Common myeloid progenitor, CD34-positive (primary cell): ENCODE measurements around the gene SHISA5.

Experiments used
- CTCF ChIA-PET: fragments of 350-600 bp; sonication (Branson Sonifier 250); formaldehyde crosslinking; loops from one replicate; lab custom pipeline; 2021; ENCODE audit warnings: antibody characterized with exemption; lab: Charles Lee
- POLR2A ChIA-PET: fragments of 350-600 bp; sonication (Branson Sonifier 250); formaldehyde crosslinking; loops from one replicate; lab custom pipeline; 2021; ENCODE audit warnings: antibody characterized with exemption; lab: Charles Lee
- DNase-seq, 3 donors: peaks; one replicate each; pipeline versions ENCODE4 v3.0.0 to v3.0.0-alpha.2; 2013
- H3K27ac ChIP-seq, 2 experiments: 1 replicate in 1 of 2; 2 replicates in 1 of 2; pipeline ENCODE4 v1.7.0; 2013; ENCODE audit warnings: inconsistent platforms in 2 of 2, low read length in 2 of 2, mild to moderate bottlenecking in 2 of 2, low read depth in 1 of 2, moderate library complexity in 1 of 2; ENCODE audit not compliant: severe bottlenecking in 2 of 2, insufficient read depth in 1 of 2, poor library complexity in 1 of 2
- H3K27me3 ChIP-seq, 5 experiments: replicated peaks in 2 of 5; 1 replicate in 3 of 5; 2 replicates in 2 of 5; pipeline versions ENCODE4 v1.6.1 to v1.7.0; 2013; ENCODE audit warnings: low read length in 4 of 5, mild to moderate bottlenecking in 2 of 5, moderate library complexity in 2 of 5, inconsistent platforms in 1 of 5; ENCODE audit not compliant: insufficient read depth in 5 of 5, control insufficient read depth in 4 of 5
- H3K36me3 ChIP-seq, 4 experiments: 1 replicate in 2 of 4; 2 replicates in 2 of 4; pipeline versions ENCODE4 v1.6.1 to v1.7.0; 2013; ENCODE audit warnings: low read length in 3 of 4, control low read depth in 1 of 4, mild to moderate bottlenecking in 1 of 4; ENCODE audit not compliant: control insufficient read depth in 4 of 4, insufficient read depth in 4 of 4
- H3K4me1 ChIP-seq, 4 experiments: 1 replicate in 3 of 4; 2 replicates in 1 of 4; pipeline versions ENCODE4 v1.6.1 to v1.7.1; 2013; ENCODE audit warnings: low read length in 3 of 4, mild to moderate bottlenecking in 3 of 4, control low read depth in 1 of 4, inconsistent platforms in 1 of 4, moderate library complexity in 1 of 4; ENCODE audit not compliant: control insufficient read depth in 4 of 4, insufficient read depth in 4 of 4; ENCODE audit errors: control extremely low read depth in 1 of 4
- H3K4me3 ChIP-seq, 7 experiments: 1 replicate in 4 of 7; 2 replicates in 3 of 7; pipeline versions ENCODE4 v1.5.1 to v1.7.0; 2013; ENCODE audit warnings: mild to moderate bottlenecking in 7 of 7, low read length in 6 of 7, moderate library complexity in 6 of 7, inconsistent platforms in 2 of 7, low read depth in 2 of 7, control low read depth in 1 of 7; ENCODE audit not compliant: insufficient read depth in 4 of 7, control insufficient read depth in 1 of 7; ENCODE audit errors: extremely low read depth in 1 of 7
- H3K9me3 ChIP-seq, 5 experiments: 1 replicate in 4 of 5; 2 replicates in 1 of 5; pipeline versions ENCODE4 v1.6.1 to v1.7.1; 2013; ENCODE audit warnings: low read length in 4 of 5, mild to moderate bottlenecking in 2 of 5, inconsistent platforms in 1 of 5, low read depth in 1 of 5, moderate library complexity in 1 of 5; ENCODE audit not compliant: control insufficient read depth in 4 of 5, insufficient read depth in 2 of 5; ENCODE audit errors: control extremely low read depth in 1 of 5
- WGBS: methylation state at CpG from one replicate; pipeline ENCODE4 v1.1.5; 2013; ENCODE audit not compliant: insufficient coverage; 5-methylcytosine and 5-hydroxymethylcytosine counted together

SHISA5 gene

DNA sequence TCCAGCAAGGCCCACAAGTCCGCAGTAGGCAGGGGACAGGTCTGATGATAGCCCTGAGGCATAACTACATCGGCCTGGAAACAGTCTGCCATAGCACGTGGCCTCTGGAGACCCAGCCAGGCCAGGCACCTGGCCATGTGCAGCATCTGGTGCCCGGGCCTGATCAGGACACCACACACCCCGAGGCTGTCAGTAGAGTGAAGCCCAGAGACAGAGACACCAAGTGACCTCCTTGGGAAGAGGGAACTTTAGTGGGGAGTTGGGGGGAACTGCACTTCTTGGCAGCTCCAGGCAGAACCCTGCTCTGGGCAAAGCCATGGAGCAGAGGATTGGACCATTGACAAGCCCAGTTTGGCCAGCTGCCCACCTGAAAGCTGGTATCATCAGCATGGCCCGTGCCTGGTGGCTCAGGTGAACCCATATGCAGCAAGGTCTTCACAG lies 1.2 kb downstream of the SHISA5 start:
- 100% methylated on average over 4 of the region's 6 CpGs for WGBS
- peak overlapping the region in 1 of 7 experiments; percentile 66 for H3K4me3 ChIP-seq
- POLR2A ChIA-PET = no interaction called here
- no peak for DNase-seq
- H3K36me3 ChIP-seq = peaks cover 0 to 2% (median 0%) of the 10 kb centered on the region in 4 experiments
- no peak overlapping the region for H3K27ac ChIP-seq
- CTCF ChIA-PET = no interaction called here
- no peaks in the 10 kb centered on the region for H3K27me3 ChIP-seq
- peaks cover 0 to 3% (median 0%) of the 10 kb centered on the region in 5 experiments for H3K9me3 ChIP-seq
- H3K4me1 ChIP-seq = peaks cover 0 to 30% (median 18%) of the 10 kb centered on the region in 4 experiments

DNA sequence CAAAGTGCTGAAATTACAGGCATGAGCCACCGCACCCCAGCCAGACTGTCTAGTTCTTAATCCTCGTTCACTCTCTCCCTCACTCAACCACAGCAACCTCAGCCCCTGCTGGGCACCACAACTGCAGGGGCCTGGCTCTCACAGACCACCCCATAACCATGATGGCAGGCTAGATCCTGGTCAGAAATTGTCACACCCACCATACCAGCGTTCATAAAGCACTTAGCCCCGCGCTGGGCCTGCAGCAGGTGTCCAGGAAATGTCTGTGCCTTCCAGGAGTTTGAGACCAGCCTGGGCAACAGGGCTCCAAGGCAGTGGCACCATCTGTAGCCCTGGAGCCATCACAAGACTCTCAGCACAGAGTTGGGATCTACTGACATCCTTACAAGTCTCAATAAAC lies 1.9 kb downstream of the SHISA5 start:
- WGBS = 94% methylated on average over 2 of the region's 5 CpGs
- ChIA-PET CTCF (no interaction called here), POLR2A (no interaction called here)
- H3K9me3 ChIP-seq = peaks cover 0 to 3% (median 0%) of the 10 kb centered on the region in 5 experiments
- H3K27me3 ChIP-seq = no peaks in the 10 kb centered on the region
- peaks cover 0 to 2% (median 0%) of the 10 kb centered on the region in 4 experiments for H3K36me3 ChIP-seq
- no peak overlapping the region for H3K27ac ChIP-seq
- no peak for DNase-seq
- H3K4me3 ChIP-seq = no peak overlapping the region
- H3K4me1 ChIP-seq = peaks cover 0 to 24% (median 17%) of the 10 kb centered on the region in 4 experiments

DNA sequence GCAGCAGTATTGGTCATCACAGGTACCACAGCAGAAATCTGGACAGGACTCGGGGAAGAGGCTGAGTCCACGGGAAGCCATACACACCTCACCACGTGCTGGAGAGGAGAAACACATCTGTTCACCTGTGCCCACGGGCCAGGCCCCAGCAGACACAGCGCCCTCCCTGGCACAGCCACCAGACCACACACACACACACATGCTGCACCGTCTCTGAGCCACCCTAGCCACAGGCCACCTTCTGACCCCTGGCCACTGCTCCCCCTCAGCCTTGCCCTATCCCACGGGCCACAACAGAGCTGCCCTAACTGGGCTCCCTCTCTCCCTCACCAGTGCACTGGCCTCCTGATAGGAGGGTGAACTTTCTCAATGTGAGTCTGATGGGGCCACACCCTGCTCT lies 2.8 kb downstream of the SHISA5 start:
- POLR2A ChIA-PET = no interaction called here
- no peak overlapping the region for H3K27ac ChIP-seq
- H3K4me3 ChIP-seq = no peak overlapping the region
- no peaks in the 10 kb centered on the region for H3K27me3 ChIP-seq
- DNase-seq = no peak
- peaks cover 0 to 2% (median 0%) of the 10 kb centered on the region in 4 experiments for H3K36me3 ChIP-seq
- 96% methylated on average over 3 of the region's 7 CpGs for WGBS
- H3K4me1 ChIP-seq = peaks cover 0 to 19% (median 16%) of the 10 kb centered on the region in 4 experiments
- peaks cover 0 to 3% (median 0%) of the 10 kb centered on the region in 5 experiments for H3K9me3 ChIP-seq
- CTCF ChIA-PET = no interaction called here

DNA sequence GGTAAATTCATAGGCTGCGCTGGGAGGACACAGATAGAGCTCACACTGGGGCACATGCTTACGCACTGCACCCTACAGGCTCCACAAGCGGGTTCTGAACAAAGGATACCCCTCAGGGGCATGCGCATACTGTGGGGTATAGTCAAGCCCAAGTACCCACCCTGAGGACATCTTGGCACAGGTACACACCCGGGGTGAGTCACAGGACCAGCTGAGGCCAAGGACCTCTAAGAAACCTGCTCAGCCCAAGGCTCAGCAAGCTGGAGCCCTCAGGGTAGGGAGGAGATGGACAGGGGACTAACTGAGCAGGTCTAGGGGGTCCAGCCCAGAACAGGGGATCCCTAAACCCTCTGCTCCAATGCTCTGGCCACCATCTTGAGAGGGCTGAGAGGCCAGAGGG lies 3.3 kb downstream of the SHISA5 start:
- Histone ChIP-seq H3K4me3 (no peak overlapping the region), H3K27me3 (no peaks in the 10 kb centered on the region), H3K27ac (no peak overlapping the region), H3K9me3 (peaks cover 0 to 3% (median 0%) of the 10 kb centered on the region in 5 experiments), H3K4me1 (peaks cover 0 to 19% (median 15%) of the 10 kb centered on the region in 4 experiments), H3K36me3 (peaks cover 0 to 2% (median 0%) of the 10 kb centered on the region in 4 experiments)
- WGBS = 100% methylated on average over 5 of the region's 5 CpGs
- ChIA-PET POLR2A (no interaction called here), CTCF (interaction anchor here (1.2 kb wide), 1 partner anchor 42 kb away, joined by 3 read pairs; no protein-coding TSS in a partner anchor)
- DNase-seq = no peak

DNA sequence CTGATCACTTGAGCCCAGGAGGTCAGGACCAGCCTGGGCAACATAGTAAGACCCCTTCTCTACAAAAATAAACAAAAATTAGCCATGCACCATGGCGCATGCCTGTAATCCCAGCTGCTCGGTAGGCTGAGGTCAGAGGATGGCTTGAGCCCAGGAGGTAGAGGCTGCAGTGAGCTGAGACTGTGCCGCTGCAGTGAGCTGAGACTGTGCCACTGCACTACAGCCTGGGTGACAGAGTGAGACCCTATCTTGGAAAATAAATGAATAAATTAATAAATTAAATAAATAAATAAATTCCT lies 10.8 kb downstream of the SHISA5 start:
- Histone ChIP-seq H3K4me1 (no peaks in the 10 kb centered on the region), H3K9me3 (peaks cover 0 to 1% (median 0%) of the 10 kb centered on the region in 5 experiments), H3K4me3 (no peak overlapping the region), H3K36me3 (peaks cover 0 to 2% (median 0%) of the 10 kb centered on the region in 4 experiments), H3K27me3 (no peaks in the 10 kb centered on the region), H3K27ac (no peak overlapping the region)
- DNase-seq = no peak
- 100% methylated on average over 2 of the region's 3 CpGs for WGBS
- ChIA-PET CTCF (no interaction called here), POLR2A (no interaction called here)

DNA sequence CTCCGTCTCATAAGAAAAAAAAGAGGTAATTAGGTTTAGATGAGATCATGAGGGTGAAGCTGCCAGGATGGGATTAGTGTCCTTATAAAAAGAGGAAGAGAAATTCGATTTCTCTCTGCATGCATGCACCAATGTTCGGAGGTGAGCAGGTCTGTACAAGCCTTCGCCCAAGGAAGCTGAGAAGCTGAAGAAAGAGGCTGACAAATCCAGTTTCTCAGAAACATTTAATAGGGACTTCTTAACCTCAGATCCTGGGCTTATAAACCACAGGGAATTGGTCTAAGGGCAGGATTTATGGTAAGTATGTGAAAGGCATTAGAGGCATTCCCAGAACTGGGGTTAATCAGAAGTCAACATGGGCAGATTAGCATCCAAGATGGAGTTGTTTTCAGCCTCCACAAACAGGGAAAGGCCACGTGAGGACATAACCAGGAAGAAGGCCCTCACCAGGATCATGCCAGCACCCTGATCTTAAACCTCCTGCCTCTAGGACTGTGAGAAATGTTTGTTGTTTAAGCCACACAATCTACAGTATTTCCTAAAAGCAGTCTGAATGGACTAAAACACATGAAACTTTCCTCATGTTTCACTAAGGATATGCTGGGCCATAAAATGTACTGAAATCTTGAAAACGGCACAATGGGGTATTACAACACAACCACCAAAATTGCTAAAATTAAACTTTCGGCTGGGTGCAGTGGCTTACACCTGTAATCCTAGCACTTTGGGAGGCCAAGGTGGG lies 11.3 kb downstream of the SHISA5 start:
- H3K9me3 ChIP-seq = no peaks in the 10 kb centered on the region
- no peak overlapping the region for H3K27ac ChIP-seq
- ChIA-PET POLR2A (no interaction called here), CTCF (interaction anchor here (1.1 kb wide), 1 partner anchor 12 kb away, joined by 4 read pairs; no protein-coding TSS in a partner anchor)
- H3K4me1 ChIP-seq = no peaks in the 10 kb centered on the region
- H3K27me3 ChIP-seq = no peaks in the 10 kb centered on the region
- no peak for DNase-seq
- H3K36me3 ChIP-seq = no peaks in the 10 kb centered on the region
- whole genome bisulfite sequencing = 92% methylated on average over 5 of the region's 7 CpGs
- H3K4me3 ChIP-seq = no peak overlapping the region

DNA sequence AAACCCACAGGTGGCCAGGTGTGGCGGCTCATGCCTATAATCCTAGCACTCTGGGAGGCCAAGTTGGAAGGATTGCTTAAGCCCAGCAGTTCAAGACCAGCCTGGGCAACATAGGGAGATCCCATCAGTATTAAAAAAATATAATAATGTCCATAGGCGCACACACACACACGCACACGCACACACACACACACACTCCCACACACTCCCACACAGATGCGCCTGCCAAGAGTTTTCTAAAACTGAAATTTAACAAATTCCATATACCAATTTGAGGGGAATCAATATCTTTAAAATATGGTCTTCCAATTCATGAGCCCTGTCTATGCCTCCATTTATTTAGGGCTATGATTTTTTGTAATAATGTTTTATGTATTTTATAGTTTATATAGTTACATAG lies 17.0 kb downstream of the SHISA5 start:
- H3K36me3 ChIP-seq = no peaks in the 10 kb centered on the region
- H3K27me3 ChIP-seq = no peaks in the 10 kb centered on the region
- no peaks in the 10 kb centered on the region for H3K9me3 ChIP-seq
- no peak overlapping the region for H3K27ac ChIP-seq
- no CpG with 5 or more reads among the region's 5 CpGs for WGBS
- no peak overlapping the region for H3K4me3 ChIP-seq
- no peak for DNase-seq
- H3K4me1 ChIP-seq = no peaks in the 10 kb centered on the region
- ChIA-PET POLR2A (no interaction called here), CTCF (no interaction called here)
